CD4-positive, alpha-beta T cell treated with Interferon alpha-2 for 1 hour (primary cell): ENCODE data around the gene EED.
"Not testable (repeated sequence)": the region's sequence is repeated elsewhere in the genome, so short reads cannot be mapped to it uniquely, and the experiment has no call there.

ENCODE experiments used
- DNase-seq, 2 donors: peaks; one replicate each; pipeline ENCODE4 v3.0.0-alpha.2; 2020 to 2022

EED gene

DNA sequence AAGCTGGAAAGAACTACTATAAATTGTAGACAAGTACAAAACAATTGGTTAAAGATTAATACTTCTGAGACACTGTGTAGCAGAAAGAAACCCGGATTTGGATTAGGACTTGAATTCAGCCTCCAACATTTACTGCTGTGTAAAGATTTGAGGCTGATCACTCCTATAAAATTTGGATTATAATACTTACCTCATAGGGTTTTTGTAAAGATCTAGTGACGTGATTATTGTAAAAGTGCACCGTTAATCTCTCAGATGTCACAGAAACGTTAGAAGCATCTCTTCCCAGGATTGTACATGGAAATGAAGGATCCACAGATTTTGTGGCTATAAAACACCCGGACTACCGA, 57.2 kb downstream of the EED start:
- DNase-seq = no peak

DNA sequence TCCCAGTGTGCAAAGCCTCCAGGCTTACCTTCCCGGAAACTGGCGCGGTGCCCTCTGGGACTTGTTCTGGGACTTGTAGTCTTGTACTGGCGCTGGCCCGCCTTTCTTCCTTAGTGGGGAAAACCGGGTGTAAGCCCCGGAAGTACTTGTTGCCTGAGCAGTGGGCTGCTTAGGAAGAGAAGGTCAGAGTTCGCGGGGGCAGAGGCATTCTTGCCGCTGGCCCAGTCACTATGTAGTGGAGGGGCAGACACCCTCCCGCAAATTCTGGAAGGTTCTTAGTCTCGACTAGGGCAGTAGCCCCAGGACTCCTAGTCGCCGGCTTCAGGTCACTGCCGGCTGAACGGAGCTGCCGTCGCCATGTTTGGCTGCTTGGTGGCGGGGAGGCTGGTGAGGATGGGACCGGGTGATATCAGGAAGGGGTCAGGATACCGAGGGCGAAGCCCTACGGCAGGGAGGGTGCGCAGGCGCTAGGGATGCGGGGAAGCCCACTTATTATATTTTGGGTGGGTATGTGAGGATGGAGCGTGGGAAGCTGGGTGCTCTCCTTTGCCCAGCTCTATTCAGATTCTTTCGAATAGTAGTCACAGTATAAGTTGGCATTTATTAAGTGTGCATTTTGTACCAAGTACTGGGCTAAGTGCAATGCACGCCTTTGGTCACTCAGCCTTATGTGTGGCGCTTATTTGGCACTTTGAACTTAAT, 57.7 kb downstream of the EED start, which contains the start of gene HIKESHI:
Gene HIKESHI (plus strand): TSS at position 149 of the 702 bp plus-strand sequence. CDS start 209 bp downstream, at position 358.
- peak; percentile 89 to 92 for DNase-seq

DNA sequence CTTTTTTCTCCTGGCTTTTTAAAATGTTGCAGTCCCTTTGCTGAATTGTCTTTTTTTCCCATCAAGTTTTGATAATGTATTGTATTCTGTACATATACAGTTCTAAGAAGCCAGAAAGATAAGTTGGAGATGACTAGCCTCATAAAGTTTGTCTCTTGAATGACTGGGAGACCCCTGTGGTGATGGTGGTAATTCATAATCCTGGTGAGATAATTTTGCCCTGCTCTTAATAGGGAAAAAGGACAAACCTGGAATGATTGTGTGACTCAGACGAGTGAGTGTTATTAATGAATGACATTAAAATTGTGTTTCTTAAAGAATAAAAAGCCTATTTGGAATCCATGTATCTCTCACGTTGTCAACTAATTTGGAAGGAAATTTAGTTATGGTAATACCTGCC, 58.7 kb downstream of the EED start:
- DNase-seq = no peak

DNA sequence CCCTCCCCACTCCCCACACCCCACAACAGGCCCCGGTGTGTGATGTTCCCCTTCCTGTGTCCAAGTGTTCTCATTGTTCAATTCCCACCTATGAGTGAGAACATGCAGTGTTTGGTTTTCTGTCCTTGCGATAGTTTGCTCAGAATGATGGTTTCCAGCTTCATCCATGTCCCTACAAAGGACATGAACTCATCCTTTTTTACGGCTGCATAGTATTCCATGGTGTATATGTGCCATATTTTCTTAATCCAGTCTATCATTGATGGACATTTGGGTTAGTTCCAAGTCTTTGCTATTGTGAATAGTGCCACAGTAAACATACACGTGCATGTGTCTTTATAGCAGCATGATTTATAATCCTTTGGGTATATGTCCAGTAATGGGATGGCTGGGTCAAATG, 64.2 kb downstream of the EED start:
- not testable (repeated sequence) for DNase-seq

DNA sequence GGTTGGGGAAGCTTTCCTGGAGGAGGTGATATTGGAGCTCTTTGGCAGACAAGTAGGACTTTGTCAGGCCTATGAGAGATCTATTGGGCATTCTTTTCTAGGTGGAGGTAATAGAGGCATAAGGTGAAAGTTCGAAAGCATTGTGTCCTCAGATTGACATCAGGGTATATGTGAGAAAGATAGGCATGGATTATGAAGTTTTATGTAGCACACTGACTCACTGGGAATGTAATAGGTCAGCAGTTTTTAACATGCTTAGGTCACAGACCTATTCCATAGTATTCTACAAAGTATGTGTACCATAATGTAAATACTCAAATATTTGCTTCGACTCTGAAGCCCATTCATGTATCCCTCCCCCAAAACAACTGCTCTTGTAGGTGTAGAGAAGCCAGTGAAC, 69.2 kb downstream of the EED start:
- DNase-seq = no peak

DNA sequence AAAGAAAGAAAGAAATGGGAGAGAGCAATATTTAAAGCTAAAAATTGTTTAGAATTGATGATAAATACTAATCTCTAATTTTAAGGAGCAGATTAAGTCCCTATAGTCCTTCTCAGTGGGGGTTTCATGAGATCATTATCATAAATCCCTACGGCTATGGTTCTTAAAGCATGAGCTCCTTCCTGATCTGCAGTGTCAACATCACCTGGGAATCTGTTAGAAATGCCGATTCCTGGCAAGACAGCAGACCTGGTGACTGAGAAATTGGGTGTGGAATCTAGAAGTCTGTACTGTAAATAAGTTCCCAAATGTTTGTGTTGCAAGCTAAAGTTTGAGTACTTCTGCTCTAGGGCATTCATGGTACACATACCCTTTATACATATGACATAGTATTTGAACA, 70.1 kb downstream of the EED start:
- no peak for DNase-seq
